ENCODE data around the gene CARS2.
"Not testable (repeated sequence)": the region's sequence is repeated elsewhere in the genome, so short reads cannot be mapped to it uniquely, and the experiment has no call there.

The CARS2 gene

GRCh38 chr13:110637275-110637674 is 68.6 kb downstream of the CARS2 start:
- DNase-seq (ENCODE audit: low spot score): no peak

- DNase-seq (ENCODE audit: low spot score): no peak
These were observed 69.2 kb downstream of the CARS2 start for GRCh38 chr13:110636701-110637201.

DNA sequence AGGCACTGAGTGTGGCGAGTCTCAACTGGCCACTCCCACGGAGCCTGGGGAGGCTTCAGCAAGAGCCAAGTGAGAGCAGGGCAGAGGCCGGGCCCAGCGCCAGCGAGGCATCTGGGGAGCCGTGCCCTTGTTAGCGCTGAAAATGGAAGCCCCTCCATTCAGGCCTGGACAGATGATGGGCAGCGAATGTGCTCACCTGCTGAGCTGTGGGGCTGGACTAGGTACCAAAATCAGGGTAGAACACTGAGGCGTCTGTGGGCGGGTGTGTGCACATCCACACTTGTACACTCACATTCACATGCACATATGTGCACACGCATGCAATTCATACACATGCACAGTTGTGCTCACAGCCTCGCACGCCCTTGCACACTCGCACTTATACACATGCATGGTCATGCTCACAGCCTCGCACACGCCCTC is 69.9 kb downstream of the CARS2 start:
- no peak for DNase-seq (ENCODE audit: low spot score)

DNA sequence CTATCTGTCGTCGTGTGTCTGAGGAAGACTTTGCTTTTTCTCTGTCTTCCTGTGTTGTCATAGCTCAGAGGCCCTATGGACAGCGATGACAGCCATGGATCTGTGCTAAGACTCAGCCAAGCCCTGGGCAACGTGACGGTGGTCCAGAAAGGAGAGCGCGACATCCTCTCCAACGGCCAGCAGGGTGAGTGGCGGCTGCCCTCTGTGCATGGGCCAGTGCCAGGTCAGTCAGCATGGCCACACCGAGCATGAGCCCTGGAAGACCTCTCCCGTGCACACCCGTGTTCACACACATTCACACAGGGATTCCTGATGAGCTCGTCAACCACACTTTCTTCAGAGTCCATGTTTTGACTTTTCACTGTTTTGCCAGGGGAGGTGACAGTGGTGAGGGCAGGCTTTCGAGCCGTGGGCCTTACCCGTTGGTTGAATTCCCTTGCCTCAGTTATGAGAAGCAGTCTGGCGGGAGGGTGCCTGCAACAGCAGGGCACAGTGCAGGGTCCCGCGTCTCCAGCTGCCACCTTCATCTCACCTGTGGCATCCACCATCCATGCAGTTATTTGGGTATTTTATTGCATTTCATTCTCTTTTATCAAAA is 70.4 kb downstream of the CARS2 start:
- DNase-seq (ENCODE audit: low spot score): no peak

DNA sequence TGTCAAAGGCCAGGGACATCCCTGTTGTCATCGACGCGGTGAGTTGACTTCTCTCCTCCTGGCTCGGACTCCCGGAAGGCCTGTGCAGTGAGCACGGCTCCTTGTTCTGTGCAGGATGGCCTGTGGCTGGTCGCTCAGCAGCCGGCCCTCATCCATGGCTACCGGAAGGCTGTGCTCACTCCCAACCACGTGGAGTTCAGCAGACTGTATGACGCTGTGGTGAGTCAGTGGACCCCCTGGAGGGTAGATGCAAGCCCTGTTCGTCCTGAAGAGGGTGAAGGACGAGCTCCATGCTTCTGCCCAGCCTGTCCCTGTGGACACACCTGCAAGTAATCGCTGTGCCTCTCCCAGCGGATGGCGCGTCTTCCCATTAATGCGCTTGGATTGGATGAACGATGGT is 71.4 kb downstream of the CARS2 start:
- no peak for DNase-seq (ENCODE audit: low spot score)

DNA sequence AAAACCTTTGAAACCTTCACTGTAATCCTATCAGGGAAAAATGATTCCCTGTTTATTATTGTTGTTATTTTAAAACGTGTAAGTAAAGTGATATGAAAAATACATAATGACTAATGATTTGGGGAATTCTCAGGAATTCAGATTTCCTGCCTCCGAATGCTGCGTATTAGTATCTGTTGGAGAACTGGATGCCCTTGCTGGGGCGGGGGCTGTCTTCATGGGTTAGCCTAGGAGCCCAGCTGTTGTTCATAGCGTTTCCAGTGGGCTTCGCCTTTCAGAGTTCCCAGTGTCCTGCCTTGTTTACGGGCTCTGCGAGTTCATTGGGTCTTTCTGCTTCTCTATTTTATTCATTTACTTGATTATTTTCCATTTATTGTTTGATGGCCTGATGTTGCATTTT is 72.1 kb downstream of the CARS2 start:
- DNase-seq (ENCODE audit: low spot score): no peak

GRCh38 chr13:110632255-110632654 is 73.7 kb downstream of the CARS2 start:
- not testable (repeated sequence) for DNase-seq (ENCODE audit: low spot score)

GRCh38 chr13:110630566-110631119 is 75.3 kb downstream of the CARS2 start:
- DNase-seq (ENCODE audit: low spot score): no peak

DNA sequence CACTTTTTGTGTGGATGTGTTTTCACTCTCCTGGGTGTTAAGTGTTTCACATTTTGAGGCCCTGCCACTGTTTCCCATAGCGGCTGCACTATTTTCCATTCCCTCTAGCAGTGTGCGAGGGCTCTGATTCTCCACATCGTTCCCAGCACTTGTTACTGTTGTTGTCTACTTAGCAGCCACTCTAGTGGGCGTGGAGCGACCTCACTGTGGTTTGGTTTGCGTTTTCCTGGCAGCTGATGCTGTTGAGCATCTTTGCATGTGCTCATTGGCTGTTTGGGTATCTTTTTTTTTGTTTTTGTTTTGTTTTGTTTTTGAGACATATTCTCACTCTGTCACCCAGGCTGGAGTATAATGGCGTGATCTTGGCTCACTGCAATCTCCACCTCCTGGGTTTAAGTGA is 76.2 kb downstream of the CARS2 start:
- DNase-seq (ENCODE audit: low spot score): no peak

- DNase-seq (ENCODE audit: low spot score): no peak
These were observed 76.8 kb downstream of the CARS2 start for GRCh38 chr13:110628952-110629701.

GRCh38 chr13:110628477-110628793 is 77.5 kb downstream of the CARS2 start:
- DNase-seq (ENCODE audit: low spot score): no peak

DNA sequence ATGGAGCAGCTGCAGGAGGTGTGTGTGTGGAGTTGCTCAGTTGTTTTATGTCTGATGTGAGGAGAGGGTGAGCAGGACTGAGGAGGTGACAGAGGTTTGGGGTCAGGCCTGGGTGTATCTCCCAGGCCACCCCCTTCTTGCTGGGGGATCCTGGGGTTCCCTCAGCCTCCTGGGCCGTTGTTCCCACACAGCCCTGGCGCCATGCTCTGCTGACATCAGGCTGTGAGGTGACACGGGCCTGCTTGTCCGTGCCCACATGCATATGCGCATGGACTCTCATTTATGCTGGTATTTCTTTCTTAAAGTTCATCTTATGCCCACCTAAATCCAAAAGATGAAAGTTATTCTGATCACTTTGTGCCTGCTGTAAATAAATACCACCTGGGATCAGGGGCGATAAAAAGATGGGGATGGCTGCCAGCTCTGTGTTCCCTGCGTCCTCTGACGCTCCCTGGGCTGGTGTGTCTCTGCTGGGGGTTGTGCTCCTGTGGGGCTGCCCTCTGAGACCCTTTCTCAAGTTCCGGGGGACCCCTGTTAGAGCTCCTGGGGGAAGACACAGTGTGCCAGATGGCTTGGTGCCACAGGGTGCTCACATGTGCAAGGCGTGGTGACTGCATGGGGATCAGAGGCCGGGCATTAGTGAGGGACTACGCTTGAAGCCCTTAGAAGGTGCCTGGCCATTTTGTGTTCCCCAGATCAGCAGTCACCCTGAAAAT is 78.0 kb downstream of the CARS2 start:
- no peak for DNase-seq (ENCODE audit: low spot score)

GRCh38 chr13:110627351-110627750 is 78.6 kb downstream of the CARS2 start:
- DNase-seq (ENCODE audit: low spot score): no peak

DNA sequence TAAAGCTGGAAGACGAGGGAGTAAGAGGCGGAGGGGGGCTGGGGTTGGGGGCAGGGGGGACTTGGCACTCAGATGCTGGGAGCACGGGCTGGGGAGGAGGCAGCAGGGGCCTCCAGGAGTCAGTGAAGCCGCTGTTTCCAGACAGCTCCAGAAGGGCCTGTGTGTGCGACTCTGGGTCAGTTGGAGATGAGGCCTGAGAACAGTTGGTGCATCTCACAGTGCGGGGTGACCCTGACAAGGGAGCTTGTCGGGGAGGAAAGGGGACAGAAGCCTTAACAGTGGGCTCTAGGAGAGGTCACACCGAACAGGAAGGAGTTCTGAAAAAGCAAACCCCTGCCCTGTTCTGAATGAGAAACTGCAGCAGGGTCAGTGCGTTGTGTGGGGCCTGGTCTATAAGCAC is 79.4 kb downstream of the CARS2 start:
- no peak for DNase-seq (ENCODE audit: low spot score)

DNA sequence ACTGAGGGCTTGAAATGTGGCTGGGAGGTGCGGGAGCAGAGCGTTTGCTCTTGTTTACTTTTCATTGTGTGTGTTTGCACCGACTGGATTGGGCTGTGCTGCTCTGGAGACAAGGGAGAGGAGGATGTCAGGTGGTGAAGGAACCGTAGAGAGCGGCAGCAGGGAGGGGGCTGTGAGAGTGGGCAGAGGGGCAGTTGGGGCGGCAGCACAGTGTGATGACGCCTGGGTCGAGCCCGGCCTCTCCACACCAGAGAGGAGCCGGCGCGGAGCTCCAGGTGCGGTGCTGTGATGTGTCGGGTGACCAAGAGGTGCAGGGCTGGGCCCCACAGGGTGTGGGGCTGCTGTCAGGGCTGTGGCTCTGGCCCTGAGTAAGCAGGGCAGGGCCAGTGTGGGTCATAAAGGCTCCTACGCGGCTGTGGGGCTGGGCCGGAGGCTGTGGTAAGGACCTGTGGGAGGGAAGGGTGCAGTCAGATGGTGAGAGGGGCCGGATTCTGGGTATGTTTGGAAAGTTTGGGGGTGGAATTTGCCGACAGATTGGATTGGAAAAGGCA is 80.1 kb downstream of the CARS2 start:
- no peak for DNase-seq (ENCODE audit: low spot score)

- DNase-seq (ENCODE audit: low spot score): no peak
These were observed 80.9 kb downstream of the CARS2 start for GRCh38 chr13:110624766-110625756.

GRCh38 chr13:110620596-110620995 is 85.3 kb downstream of the CARS2 start:
- no peak for DNase-seq (ENCODE audit: low spot score)

DNA sequence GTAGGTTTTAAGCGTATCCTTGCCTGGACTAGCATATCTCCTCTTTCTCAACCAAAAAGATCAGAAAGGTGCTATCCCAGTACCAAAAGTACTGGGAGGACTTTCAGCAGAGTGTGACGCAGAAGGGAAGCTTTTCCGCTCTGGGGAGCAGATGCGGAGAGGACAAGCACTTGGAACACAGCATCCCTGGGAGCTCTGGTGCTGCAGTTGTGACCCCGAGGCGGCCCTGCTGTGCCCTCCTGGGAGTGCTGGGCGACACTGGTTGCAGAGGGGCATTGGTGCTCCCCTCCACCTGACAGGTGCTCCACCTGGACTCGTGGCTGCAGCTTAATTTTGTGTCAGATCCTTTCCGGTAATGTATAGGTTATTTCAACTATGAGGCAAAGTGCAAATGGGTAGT is 87.1 kb downstream of the CARS2 start:
- no peak for DNase-seq (ENCODE audit: low spot score)

GRCh38 chr13:110618167-110618566 is 87.7 kb downstream of the CARS2 start:
- DNase-seq (ENCODE audit: low spot score): no peak

DNA sequence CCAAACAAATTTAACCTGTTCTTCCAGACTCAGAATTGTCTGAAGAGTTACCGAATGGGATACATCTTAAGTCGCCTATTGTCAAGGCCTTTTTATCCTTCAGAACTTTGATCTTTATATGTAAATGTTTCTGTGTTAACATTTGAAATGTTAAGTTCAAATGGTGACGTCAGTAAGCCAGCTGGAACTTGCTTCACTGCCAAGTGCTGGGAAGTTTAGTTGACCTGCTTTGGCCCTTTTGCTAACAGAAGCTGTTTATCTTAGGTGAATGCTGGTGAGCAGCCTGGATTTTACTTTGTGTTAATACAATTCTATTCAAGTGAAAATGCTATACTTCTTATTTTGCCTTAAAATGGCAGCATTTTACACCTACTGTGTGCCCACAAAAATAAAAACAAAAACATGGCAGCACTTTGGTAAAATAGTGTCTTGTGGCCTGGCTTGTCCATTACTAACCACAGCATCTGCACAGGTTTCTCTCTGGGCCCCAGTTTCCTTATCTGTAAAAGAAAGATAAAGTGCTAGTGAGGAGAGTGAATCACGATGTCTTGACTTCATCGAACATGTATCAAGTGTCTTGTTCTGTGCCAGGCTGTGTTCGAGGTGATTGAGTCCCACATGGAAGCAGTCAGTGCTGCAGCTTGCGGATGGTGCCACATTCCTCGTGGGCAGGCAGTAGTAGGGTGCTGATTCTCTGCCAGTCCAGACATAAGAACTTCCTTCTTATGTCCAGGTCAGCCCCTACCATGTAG is 88.4 kb downstream of the CARS2 start:
- peak; percentile 22 for DNase-seq (ENCODE audit: low spot score)

Measured in NAMALWA (cell line).